Endothelial cell of umbilical vein (primary cell): ENCODE results near the gene GARIN5A. TPM values are rescaled to one million over a fixed set of nuclear protein-coding genes. Genes with fewer than 3 reads are reported as not detected.

Experiments used
- BruUV-seq: library from RNA; stranded (reverse); fragments of 400-500 nt; replicated peaks from 2 replicates; lab custom pipeline; 2021; lab: Mats Ljungman, UMichigan
- CTCF ChIA-PET: fragments of 300-600, 350-600 bp; sonication (Branson Sonifier 250); formaldehyde crosslinking; loops from one replicate; lab custom pipeline; 2021; ENCODE audit warnings: antibody characterized with exemption, inconsistent platforms; lab: Charles Lee
- POLR2A ChIA-PET: fragments of 300-600, 350-600 bp; sonication (Branson Sonifier 250); formaldehyde crosslinking; loops from one replicate; lab custom pipeline; 2021; ENCODE audit warnings: antibody characterized with exemption, inconsistent platforms; lab: Charles Lee
- DNase-seq: peaks from one replicate; pipeline ENCODE4 v3.0.0-alpha.2; 2011; ENCODE audit warnings: low read depth, low spot score
- FAIRE-seq: peaks from 2 replicates; lab custom pipeline; 2011; peaks lifted over from hg19 to GRCh38; lab: Jason Lieb, UNC
- H2AFZ ChIP-seq: 2 replicates; pipeline ENCODE4 v1.6.0; 2012; ENCODE audit warnings: low read depth, low read length, control low read depth, inconsistent platforms
- H3K27ac ChIP-seq: 2 replicates; pipeline ENCODE4 v1.5.1; 2011; ENCODE audit warnings: low read depth, mild to moderate bottlenecking, control low read depth, low read length, moderate library complexity; ENCODE audit not compliant: insufficient read depth
- H3K27me3 ChIP-seq, 2 experiments: 2 replicates each; pipeline versions ENCODE4 v1.6.0 to v1.6.1; 2011; ENCODE audit warnings: low read length in 2 of 2, mixed read lengths in 1 of 2; ENCODE audit not compliant: control insufficient read depth in 2 of 2, insufficient read depth in 2 of 2
- H3K36me3 ChIP-seq, 2 experiments: 2 replicates in 1 of 2; 3 replicates in 1 of 2; pipeline ENCODE4 v1.5.1; 2011; ENCODE audit warnings: low read length in 2 of 2, mild to moderate bottlenecking in 1 of 2, moderate library complexity in 1 of 2; ENCODE audit not compliant: control insufficient read depth in 2 of 2, insufficient read depth in 2 of 2; ENCODE audit errors: extremely low read depth in 1 of 2
- H3K4me1 ChIP-seq: 3 replicates; pipeline ENCODE4 v1.5.1; 2011; ENCODE audit warnings: mild to moderate bottlenecking, low read length; ENCODE audit not compliant: control insufficient read depth, insufficient read depth; ENCODE audit errors: extremely low read depth
- H3K4me2 ChIP-seq: 2 replicates; pipeline ENCODE4 v1.6.1; 2011; ENCODE audit warnings: low read length, control low read depth, mixed read lengths; ENCODE audit not compliant: insufficient read depth
- H3K4me3 ChIP-seq, 3 experiments: fragments of 200-600 bp in 1 of 3; sonication (generic), shearing (Covaris generic) in 1 of 3; replicated peaks in 1 of 3; 2 replicates each; pipeline ENCODE4 v1.5.1; 2011 to 2016; ENCODE audit warnings: control low read depth in 3 of 3, low read length in 3 of 3, mild to moderate bottlenecking in 2 of 3, inconsistent platforms in 1 of 3, low read depth in 1 of 3, moderate library complexity in 1 of 3; ENCODE audit not compliant: insufficient read depth in 1 of 3
- H3K79me2 ChIP-seq: 2 replicates; pipeline ENCODE4 v1.6.0; 2012; ENCODE audit warnings: low read length, inconsistent platforms; ENCODE audit not compliant: control insufficient read depth, insufficient read depth
- H3K9ac ChIP-seq: replicated peaks from 2 replicates; pipeline ENCODE3; 2011; ENCODE audit warnings: low read length, control low read depth; ENCODE audit not compliant: insufficient read depth; ENCODE audit errors: extremely low read depth
- H3K9me1 ChIP-seq: replicated peaks from 3 replicates; pipeline ENCODE4 v1.6.0; 2011; ENCODE audit warnings: mild to moderate bottlenecking, low read length; ENCODE audit not compliant: control insufficient read depth, insufficient read depth; ENCODE audit errors: extremely low read depth
- H3K9me3 ChIP-seq: replicated peaks from 2 replicates; pipeline ENCODE4 v1.5.1; 2012; ENCODE audit warnings: low read length, inconsistent platforms; ENCODE audit not compliant: control insufficient read depth, insufficient read depth
- H4K20me1 ChIP-seq: replicated peaks from 2 replicates; pipeline ENCODE3; 2011; ENCODE audit warnings: mild to moderate bottlenecking, low read length; ENCODE audit not compliant: control insufficient read depth, insufficient read depth; ENCODE audit errors: extremely low read depth
- CTCF ChIP-seq, 2 donors: IDR thresholded peaks; 1 replicate in 1 of 2; 2 replicates in 1 of 2; pipeline ENCODE4 v1.5.1; 2011; ENCODE audit warnings: low read length in 2 of 2, mild to moderate bottlenecking in 2 of 2, moderate library complexity in 2 of 2, control low read depth in 1 of 2, inconsistent platforms in 1 of 2, low read depth in 1 of 2; ENCODE audit not compliant: insufficient read depth in 1 of 2; ENCODE audit errors: extremely low read depth in 1 of 2
- EZH2 ChIP-seq: IDR thresholded peaks from 2 replicates; pipeline ENCODE4 v1.6.1; 2012; ENCODE audit warnings: borderline replicate concordance, low read depth, mild to moderate bottlenecking, moderate library complexity, low read length, inconsistent platforms; ENCODE audit not compliant: severe bottlenecking
- FOS ChIP-seq: IDR thresholded peaks from 2 replicates; pipeline ENCODE4 v1.6.1; 2011; ENCODE audit warnings: mild to moderate bottlenecking, low read length, moderate library complexity, borderline replicate concordance; ENCODE audit not compliant: insufficient read depth
- GATA2 ChIP-seq: IDR thresholded peaks from 2 replicates; pipeline ENCODE4 v1.7.0; 2011; ENCODE audit warnings: low read depth, mild to moderate bottlenecking, moderate library complexity, mixed read lengths, low read length; ENCODE audit not compliant: insufficient read length, insufficient read depth
- JUN ChIP-seq: IDR thresholded peaks from 2 replicates; pipeline ENCODE4 v1.6.1; 2011; ENCODE audit warnings: borderline replicate concordance, low read depth; ENCODE audit not compliant: insufficient read length, insufficient read depth
- MAX ChIP-seq: IDR thresholded peaks from 2 replicates; pipeline ENCODE4 v1.6.1; 2011; ENCODE audit not compliant: insufficient read depth, insufficient read length
- MYC ChIP-seq: IDR thresholded peaks from one replicate; pipeline ENCODE4 v1.6.1; 2011; ENCODE audit warnings: mild to moderate bottlenecking, low read depth, low read length
- POLR2A ChIP-seq: IDR thresholded peaks from 2 replicates; pipeline ENCODE4 v1.6.1; 2012; ENCODE audit warnings: low read depth, mild to moderate bottlenecking, control low read depth, low read length
- POLR2AphosphoS5 ChIP-seq: IDR thresholded peaks from 2 replicates; pipeline ENCODE4 v1.6.1; 2012; ENCODE audit warnings: low read depth, mild to moderate bottlenecking, control low read depth, low read length, moderate library complexity; ENCODE audit not compliant: insufficient read depth
- dilution Hi-C: fragments of 300-500 bp; cut with MboI; formaldehyde crosslinking; loops from one replicate; pipeline ENCODE4 v1.15.0; 2019; ENCODE audit warnings: low sequenced_read_pairs; ENCODE audit not compliant: extremely low pct_ligation_motif_present
- intact Hi-C: fragments of 100-400 bp; cut with micrococcal nuclease; formaldehyde crosslinking; loops from one replicate; pipeline ENCODE4 v1.10.0; 2022
- polyA plus RNA-seq, 4 experiments: library from polyadenylated mRNA; depleted of rRNA in 3 of 4; stranded (reverse) in 3 of 4; unstranded in 1 of 4; fragments of >200 nt; gene quantifications; 2 replicates each; pipeline versions ENCODE4 v1.2.1 to v1.2.3, GENCODE V29; 2011 to 2012; ENCODE audit warnings: missing spikeins in 1 of 4
- total RNA-seq: library from RNA; stranded (reverse); gene quantifications from 2 replicates; pipeline ENCODE4 v1.2.3, GENCODE V29; 2021

The GARIN5A gene
- total and polyA plus RNA-seq, 2 donors (not counting 3 experiments of a cell fraction or from before 2014, with no cell fraction given), result 0.44 to 0.76 TPM

GRCh38 chr19:50516964-50517703, 40.5 kb upstream of the GARIN5A start:
- CTCF ChIA-PET, result no interaction called here
- BruUV-seq, result no TSS peak
- no peak for FAIRE-seq
- POLR2A ChIA-PET, result no interaction called here
- Histone ChIP-seq H3K36me3 (no peaks in the 10 kb centered on the region), H3K4me2 (no peak overlapping the region), H3K4me3 (no peak overlapping the region), H3K9me1 (no peaks in the 10 kb centered on the region), H3K9me3 (no peaks in the 10 kb centered on the region), H2AFZ (no peak overlapping the region), H3K4me1 (no peaks in the 10 kb centered on the region), H4K20me1 (no peaks in the 10 kb centered on the region), H3K27ac (no peak overlapping the region), H3K9ac (no peak overlapping the region), H3K27me3 (no peaks in the 10 kb centered on the region), H3K79me2 (no peaks in the 10 kb centered on the region)
- DNase-seq, result no peak
- TF ChIP-seq MYC (no peak), FOS (no peak), JUN (no peak), GATA2 (no peak), CTCF (IDR thresholded peaks at IDR 0.05; ENCODE audit: extremely low read depth in 1 of 2, insufficient read depth in 1 of 2, low read depth in 1 of 2, low read length in 2 of 2) (no peak), EZH2 (no peak), POLR2AphosphoS5 (no peak), MAX (no peak), POLR2A (no peak)
- dilution Hi-C loops (no loop called here), intact Hi-C loops (no loop called here)
